Mucosa of descending colon (tissue), 3 donors: Measurements from ENCODE around the gene EHBP1. TPM values are rescaled to one million over a fixed set of nuclear protein-coding genes. Genes with fewer than 3 reads are reported as not detected.
A peak's percentile ranks its signal among the peaks of the same experiment; 100 is the strongest.

ENCODE experiments used
- ATAC-seq: fragments of 200-7000 bp; cut with Tn5 transposase; one replicate; pipeline ENCODE4 v1.9.1; 2020; ENCODE audit warnings: mild to moderate bottlenecking, moderate library complexity
- DNase-seq, 3 donors: peaks; one replicate each; pipeline ENCODE4 v3.0.0-alpha.2; 2020
- H3K36me3 ChIP-seq: fragments of 200-600 bp; one replicate; pipeline ENCODE4 v1.8.0; 2021; ENCODE audit warnings: low read depth, mild to moderate bottlenecking
- H3K4me1 ChIP-seq: fragments of 200-600 bp; one replicate; pipeline ENCODE4 v1.8.0; 2021; ENCODE audit warnings: low read depth, mild to moderate bottlenecking
- H3K4me3 ChIP-seq: fragments of 200-600 bp; one replicate; pipeline ENCODE4 v1.8.0; 2021; ENCODE audit warnings: mild to moderate bottlenecking
- H3K9me3 ChIP-seq: fragments of 200-600 bp; one replicate; pipeline ENCODE4 v1.8.0; 2021; ENCODE audit warnings: mild to moderate bottlenecking
- intact Hi-C, 2 donors: fragments of 100-400 bp; cut with DNase I in 1 of 2; cut with micrococcal nuclease in 1 of 2; formaldehyde crosslinking; loops; one replicate each; pipeline versions ENCODE4 v1.11.0 to v1.11.1; 2022; cut with DNase I, micrococcal nuclease
- total RNA-seq, 3 donors: library from RNA; stranded (reverse); fragmentation: NEBNext Ultra II Directional in 2 of 3; extraction: Animal tissue kit (Norgen Biotek cat#: 25700) in 2 of 3; gene quantifications; one replicate each; pipeline versions ENCODE4 v1.2.1 to v1.2.4, GENCODE V29; 2021 to 2023
- TF ChIP-seq, protein P1 (sequence below): fragments of 200-600 bp; IDR thresholded peaks from one replicate; pipeline ENCODE4 v1.8.0; 2022; ENCODE audit warnings: antibody characterized with exemption, mild to moderate bottlenecking
- donor health status: DM: no; HTN: no; CAD: no; lungs with moderate emphysema.
- donor health status: DM: no; HTN: no; CAD: no.
- donor health status: DM: no; HTN: yes; CAD: no.

EHBP1 gene
- total RNA-seq, 3 donors from 2014 or later, result 26.9 to 136 (median 28.2) TPM

DNA sequence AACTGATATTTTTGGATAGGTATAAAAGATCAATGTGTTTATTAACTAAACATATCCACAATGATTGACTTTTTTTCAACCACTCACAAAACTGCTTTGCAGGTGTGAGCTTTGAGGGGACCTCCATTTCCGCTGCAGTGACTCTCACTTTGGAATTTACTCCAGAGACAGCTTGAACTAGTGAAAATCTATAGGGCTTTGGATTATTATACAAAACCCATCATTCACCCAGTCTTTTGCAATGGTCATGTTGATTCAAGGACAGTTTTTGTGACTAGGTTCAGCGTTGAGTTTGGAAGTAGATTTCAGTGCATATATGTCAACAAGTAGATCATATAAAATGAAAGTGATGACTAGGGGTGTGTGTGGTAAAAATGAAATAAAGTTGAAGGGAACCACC is 87.7 kb downstream of the EHBP1 start:
- intact Hi-C loops, result no loop called here
- Histone ChIP-seq H3K36me3 (no peaks in the 10 kb centered on the region), H3K4me1 (peaks cover 5% of the 10 kb centered on the region), H3K9me3 (no peaks in the 10 kb centered on the region), H3K4me3 (no peak overlapping the region)
- ATAC-seq (no peak), DNase-seq (no peak)
- TF ChIP-seq, protein P1, sequence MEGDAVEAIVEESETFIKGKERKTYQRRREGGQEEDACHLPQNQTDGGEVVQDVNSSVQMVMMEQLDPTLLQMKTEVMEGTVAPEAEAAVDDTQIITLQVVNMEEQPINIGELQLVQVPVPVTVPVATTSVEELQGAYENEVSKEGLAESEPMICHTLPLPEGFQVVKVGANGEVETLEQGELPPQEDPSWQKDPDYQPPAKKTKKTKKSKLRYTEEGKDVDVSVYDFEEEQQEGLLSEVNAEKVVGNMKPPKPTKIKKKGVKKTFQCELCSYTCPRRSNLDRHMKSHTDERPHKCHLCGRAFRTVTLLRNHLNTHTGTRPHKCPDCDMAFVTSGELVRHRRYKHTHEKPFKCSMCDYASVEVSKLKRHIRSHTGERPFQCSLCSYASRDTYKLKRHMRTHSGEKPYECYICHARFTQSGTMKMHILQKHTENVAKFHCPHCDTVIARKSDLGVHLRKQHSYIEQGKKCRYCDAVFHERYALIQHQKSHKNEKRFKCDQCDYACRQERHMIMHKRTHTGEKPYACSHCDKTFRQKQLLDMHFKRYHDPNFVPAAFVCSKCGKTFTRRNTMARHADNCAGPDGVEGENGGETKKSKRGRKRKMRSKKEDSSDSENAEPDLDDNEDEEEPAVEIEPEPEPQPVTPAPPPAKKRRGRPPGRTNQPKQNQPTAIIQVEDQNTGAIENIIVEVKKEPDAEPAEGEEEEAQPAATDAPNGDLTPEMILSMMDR, result no peak

DNA sequence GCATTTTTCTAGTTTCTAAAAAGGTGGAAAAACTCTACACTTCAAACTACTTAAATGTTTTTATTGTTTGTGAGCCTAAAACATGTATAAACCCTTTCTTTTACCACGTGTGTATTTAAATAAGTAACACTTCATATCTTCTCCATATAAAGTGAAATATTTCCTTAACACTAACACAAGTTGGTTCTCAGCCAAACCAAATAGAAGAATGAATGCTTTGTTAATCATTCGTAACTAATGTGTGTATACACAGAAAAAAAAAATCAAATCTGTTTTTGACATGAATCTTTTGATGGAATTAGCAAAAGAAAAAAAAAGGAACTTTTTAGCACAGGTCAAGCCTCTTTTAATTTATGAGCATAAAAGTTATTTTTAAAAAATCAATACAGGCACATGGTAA is 89.3 kb downstream of the EHBP1 start:
- Histone ChIP-seq H3K4me3 (no peak overlapping the region), H3K36me3 (no peaks in the 10 kb centered on the region), H3K4me1 (peaks cover 5% of the 10 kb centered on the region), H3K9me3 (no peaks in the 10 kb centered on the region)
- TF ChIP-seq, protein P1, result no peak
- DNase-seq (no peak), ATAC-seq (peak; percentile 63)
- intact Hi-C loops, result no loop called here

DNA sequence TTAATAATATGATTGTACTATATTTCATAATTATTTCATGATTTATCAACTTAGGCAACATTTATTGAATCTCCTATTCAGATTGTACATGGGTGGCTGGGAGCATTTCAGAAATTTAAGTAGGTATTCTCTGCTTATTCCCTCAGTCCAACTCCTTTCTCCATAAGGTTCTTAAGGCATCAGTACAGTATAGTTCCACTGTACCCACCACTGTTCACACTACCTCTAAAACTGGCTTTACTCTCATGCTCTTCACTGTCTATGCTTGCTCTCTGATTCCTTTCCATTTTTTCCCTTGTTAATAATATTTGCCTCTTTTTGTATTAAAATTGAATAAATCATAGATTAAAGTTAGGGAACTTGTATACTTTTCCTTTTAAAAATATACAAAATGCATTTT is 89.8 kb downstream of the EHBP1 start:
- H3K9me3 ChIP-seq, result no peaks in the 10 kb centered on the region
- intact Hi-C loops, result no loop called here
- ATAC-seq, result no peak
- TF ChIP-seq, protein P1, result no peak
- DNase-seq, result no peak
- no peak overlapping the region for H3K4me3 ChIP-seq
- H3K4me1 ChIP-seq, result peaks cover 3% of the 10 kb centered on the region
- H3K36me3 ChIP-seq, result no peaks in the 10 kb centered on the region

GRCh38 chr2:62797107-62797506 is 91.6 kb downstream of the EHBP1 start:
- Histone ChIP-seq H3K4me3 (no peak overlapping the region), H3K9me3 (no peaks in the 10 kb centered on the region), H3K4me1 (no peaks in the 10 kb centered on the region), H3K36me3 (no peaks in the 10 kb centered on the region)
- ATAC-seq, result no peak
- intact Hi-C loops, result no loop called here
- TF ChIP-seq, protein P1, result no peak
- DNase-seq, result no peak

DNA sequence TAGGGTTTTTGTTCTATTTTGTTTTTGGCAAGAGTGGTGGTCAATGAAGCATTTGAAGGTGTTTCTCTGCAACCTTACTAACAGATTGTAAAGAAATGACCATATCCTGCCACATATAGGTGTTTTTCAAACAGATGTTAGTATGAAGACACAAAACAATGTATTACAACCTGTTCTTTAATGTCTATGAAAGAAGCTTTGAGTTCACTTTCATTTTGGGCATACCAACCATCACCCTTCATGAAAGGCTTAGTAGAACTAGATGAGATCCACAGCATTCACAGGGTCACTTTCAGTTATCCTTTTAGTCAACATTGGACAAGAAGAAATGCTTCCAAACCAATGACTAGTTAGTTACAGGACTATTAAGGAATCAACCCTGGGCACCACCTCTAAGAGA is 95.1 kb downstream of the EHBP1 start:
- H3K4me1 ChIP-seq, result no peaks in the 10 kb centered on the region
- ATAC-seq, result no peak
- H3K9me3 ChIP-seq, result no peaks in the 10 kb centered on the region
- TF ChIP-seq, protein P1, result no peak
- DNase-seq, result no peak
- no peak overlapping the region for H3K4me3 ChIP-seq
- no peaks in the 10 kb centered on the region for H3K36me3 ChIP-seq
- intact Hi-C loops, result no loop called here

GRCh38 chr2:62801110-62801509 is 95.6 kb downstream of the EHBP1 start:
- intact Hi-C loops, result no loop called here
- Histone ChIP-seq H3K36me3 (no peaks in the 10 kb centered on the region), H3K4me3 (no peak overlapping the region), H3K9me3 (no peaks in the 10 kb centered on the region), H3K4me1 (no peaks in the 10 kb centered on the region)
- DNase-seq (no peak), ATAC-seq (no peak)
- TF ChIP-seq, protein P1, result no peak
